MG63 (cell line): ENCODE data around the gene DHX15. TPM values are rescaled to one million over a fixed set of nuclear protein-coding genes. Genes with fewer than 3 reads are reported as not detected.

ENCODE experiments used
- DNase-seq: peaks from one replicate; pipeline ENCODE4 v3.0.0-alpha.2; 2020
- H3K27me3 ChIP-seq: fragments of 250-450 bp; sonication (Bioruptor Pico); 2 replicates; pipeline ENCODE4 v1.5.1; 2020; ENCODE audit warnings: mild to moderate bottlenecking, moderate library complexity
- H3K36me3 ChIP-seq: fragments of 250-450 bp; sonication (Bioruptor Pico); 2 replicates; pipeline ENCODE4 v1.5.1; 2020; ENCODE audit warnings: mild to moderate bottlenecking, moderate library complexity
- H3K4me3 ChIP-seq: fragments of 250-450 bp; sonication (Bioruptor Pico); 2 replicates; pipeline ENCODE4 v1.5.1; 2020; ENCODE audit warnings: mild to moderate bottlenecking, moderate library complexity
- H3K9me3 ChIP-seq: fragments of 250-450 bp; sonication (Bioruptor Pico); 2 replicates; pipeline ENCODE4 v1.5.1; 2020; ENCODE audit warnings: mild to moderate bottlenecking, moderate library complexity
- total RNA-seq: library from RNA; depleted of rRNA; stranded (reverse); fragments of >200 nt; shearing (Covaris generic); gene quantifications from 2 replicates; pipeline ENCODE4 v1.2.3, GENCODE V29; 2014; ENCODE audit warnings: low replicate concordance

Gene DHX15
- total RNA-seq, 1 experiment from 2014 or later = 197 TPM

GRCh38 chr4:24560868-24561368 is 23.4 kb downstream of the DHX15 start:
- no peak for DNase-seq

GRCh38 chr4:24559889-24560288 is 24.5 kb downstream of the DHX15 start:
- Histone ChIP-seq H3K36me3 (peaks cover 43% of the 10 kb centered on the region), H3K4me3 (no peak overlapping the region), H3K9me3 (no peaks in the 10 kb centered on the region), H3K27me3 (no peaks in the 10 kb centered on the region)
- DNase-seq = no peak

More at GRCh38 chr4:24560868-24561368, 23.4 kb downstream of the DHX15 start:
- Histone ChIP-seq H3K36me3 (peaks cover 44% of the 10 kb centered on the region), H3K4me3 (no peak overlapping the region), H3K9me3 (no peaks in the 10 kb centered on the region), H3K27me3 (no peaks in the 10 kb centered on the region)

- H3K27me3 ChIP-seq = no peaks in the 10 kb centered on the region
- H3K36me3 ChIP-seq = peaks cover 44% of the 10 kb centered on the region
- H3K4me3 ChIP-seq = no peak overlapping the region
- no peaks in the 10 kb centered on the region for H3K9me3 ChIP-seq
- no peak for DNase-seq
These were observed 25.1 kb downstream of the DHX15 start for GRCh38 chr4:24559032-24559821.

- Histone ChIP-seq H3K9me3 (no peaks in the 10 kb centered on the region), H3K27me3 (no peaks in the 10 kb centered on the region), H3K4me3 (no peak overlapping the region), H3K36me3 (peaks cover 48% of the 10 kb centered on the region)
- DNase-seq = no peak
These were observed 27.0 kb downstream of the DHX15 start for GRCh38 chr4:24557026-24558025.

GRCh38 chr4:24551492-24552289 is 32.7 kb downstream of the DHX15 start:
- Histone ChIP-seq H3K27me3 (no peaks in the 10 kb centered on the region), H3K9me3 (no peaks in the 10 kb centered on the region), H3K36me3 (peaks cover 64% of the 10 kb centered on the region), H3K4me3 (no peak overlapping the region)
- DNase-seq = no peak

- no peaks in the 10 kb centered on the region for H3K9me3 ChIP-seq
- no peak for DNase-seq
- peaks cover 55% of the 10 kb centered on the region for H3K36me3 ChIP-seq
- no peak overlapping the region for H3K4me3 ChIP-seq
- H3K27me3 ChIP-seq = no peaks in the 10 kb centered on the region
These were observed 33.7 kb downstream of the DHX15 start for GRCh38 chr4:24550441-24551175.

GRCh38 chr4:24547979-24548378 is 36.4 kb downstream of the DHX15 start:
- Histone ChIP-seq H3K27me3 (no peaks in the 10 kb centered on the region), H3K4me3 (no peak overlapping the region), H3K36me3 (peaks cover 59% of the 10 kb centered on the region), H3K9me3 (no peaks in the 10 kb centered on the region)
- no peak for DNase-seq

GRCh38 chr4:24544208-24544988 is 40.0 kb downstream of the DHX15 start:
- H3K36me3 ChIP-seq = peaks cover 71% of the 10 kb centered on the region
- H3K27me3 ChIP-seq = no peaks in the 10 kb centered on the region
- no peaks in the 10 kb centered on the region for H3K9me3 ChIP-seq
- H3K4me3 ChIP-seq = no peak overlapping the region
- DNase-seq = no peak

GRCh38 chr4:24537025-24537424 is 47.3 kb downstream of the DHX15 start:
- Histone ChIP-seq H3K36me3 (peaks cover 87% of the 10 kb centered on the region), H3K27me3 (no peaks in the 10 kb centered on the region), H3K4me3 (no peak overlapping the region), H3K9me3 (no peaks in the 10 kb centered on the region)
- peak; percentile 10 for DNase-seq

- no peaks in the 10 kb centered on the region for H3K27me3 ChIP-seq
- H3K9me3 ChIP-seq = no peaks in the 10 kb centered on the region
- peaks cover 78% of the 10 kb centered on the region for H3K36me3 ChIP-seq
- H3K4me3 ChIP-seq = no peak overlapping the region
- DNase-seq = no peak
These were observed 49.0 kb downstream of the DHX15 start for GRCh38 chr4:24535399-24535798.

- Histone ChIP-seq H3K36me3 (peaks cover 66% of the 10 kb centered on the region), H3K9me3 (no peaks in the 10 kb centered on the region), H3K27me3 (no peaks in the 10 kb centered on the region), H3K4me3 (no peak overlapping the region)
- no peak for DNase-seq
These were observed 51.0 kb downstream of the DHX15 start for GRCh38 chr4:24533364-24533763.

- no peaks in the 10 kb centered on the region for H3K9me3 ChIP-seq
- H3K36me3 ChIP-seq = peaks cover 57% of the 10 kb centered on the region
- no peaks in the 10 kb centered on the region for H3K27me3 ChIP-seq
- no peak overlapping the region for H3K4me3 ChIP-seq
- DNase-seq = no peak
These were observed 54.8 kb downstream of the DHX15 start for GRCh38 chr4:24529555-24529954.

- H3K4me3 ChIP-seq = no peak overlapping the region
- DNase-seq = no peak
- H3K9me3 ChIP-seq = no peaks in the 10 kb centered on the region
- no peaks in the 10 kb centered on the region for H3K27me3 ChIP-seq
- peaks cover 61% of the 10 kb centered on the region for H3K36me3 ChIP-seq
These were observed 57.0 kb downstream of the DHX15 start for GRCh38 chr4:24527371-24527770.

- peaks cover 67% of the 10 kb centered on the region for H3K36me3 ChIP-seq
- H3K9me3 ChIP-seq = no peaks in the 10 kb centered on the region
- no peaks in the 10 kb centered on the region for H3K27me3 ChIP-seq
- no peak for DNase-seq
- no peak overlapping the region for H3K4me3 ChIP-seq
These were observed 62.8 kb downstream of the DHX15 start for GRCh38 chr4:24521544-24521943.

GRCh38 chr4:24519649-24520048 is 64.7 kb downstream of the DHX15 start:
- H3K36me3 ChIP-seq = peaks cover 60% of the 10 kb centered on the region
- no peaks in the 10 kb centered on the region for H3K27me3 ChIP-seq
- H3K9me3 ChIP-seq = no peaks in the 10 kb centered on the region
- no peak for DNase-seq
- no peak overlapping the region for H3K4me3 ChIP-seq
